H9 (cell line): ENCODE results near the gene AADAT. TPM values are rescaled to one million over a fixed set of nuclear protein-coding genes. Genes with fewer than 3 reads are reported as not detected.

Source experiments
- DNase-seq: peaks from one replicate; pipeline ENCODE4 v3.0.0-alpha.2; 2017
- H2AFZ ChIP-seq: one replicate; pipeline ENCODE4 v1.6.1; 2013; ENCODE audit warnings: mild to moderate bottlenecking, low read length, control low read depth, moderate library complexity
- H2AK5ac ChIP-seq: 2 replicates; pipeline ENCODE4 v1.6.1; 2013; ENCODE audit warnings: low read length, control low read depth, mixed read lengths; ENCODE audit not compliant: insufficient read length
- H2BK120ac ChIP-seq: one replicate; pipeline ENCODE4 v1.6.1; 2013; ENCODE audit warnings: low read depth, mild to moderate bottlenecking, low read length, control low read depth, inconsistent platforms; ENCODE audit not compliant: poor library complexity, severe bottlenecking
- H2BK12ac ChIP-seq: 2 replicates; pipeline ENCODE4 v1.6.1; 2013; ENCODE audit warnings: low read length, control low read depth, mixed read lengths, low read depth; ENCODE audit not compliant: insufficient read length
- H2BK15ac ChIP-seq: 2 replicates; pipeline ENCODE4 v1.6.1; 2013; ENCODE audit warnings: low read depth, low read length, control low read depth
- H2BK20ac ChIP-seq: one replicate; pipeline ENCODE4 v1.6.1; 2013; ENCODE audit warnings: low read depth, mild to moderate bottlenecking, low read length, control low read depth, inconsistent platforms; ENCODE audit not compliant: poor library complexity, severe bottlenecking
- H2BK5ac ChIP-seq: 2 replicates; pipeline ENCODE4 v1.6.1; 2013; ENCODE audit warnings: low read length, control low read depth, mixed read lengths; ENCODE audit not compliant: insufficient read length
- H3K14ac ChIP-seq: 2 replicates; pipeline ENCODE4 v1.6.1; 2013; ENCODE audit warnings: low read length, control low read depth; ENCODE audit not compliant: insufficient read depth
- H3K18ac ChIP-seq: 2 replicates; pipeline ENCODE4 v1.6.1; 2013; ENCODE audit warnings: low read depth, mild to moderate bottlenecking, mixed read lengths, low read length, control low read depth; ENCODE audit not compliant: insufficient read length
- H3K23ac ChIP-seq: 2 replicates; pipeline ENCODE4 v1.6.1; 2013; ENCODE audit warnings: low read length, control low read depth, mixed read lengths, low read depth; ENCODE audit not compliant: insufficient read length
- H3K23me2 ChIP-seq: 2 replicates; pipeline ENCODE4 v1.6.1; 2013; ENCODE audit warnings: low read depth, mild to moderate bottlenecking, mixed read lengths, low read length, control low read depth; ENCODE audit not compliant: insufficient read length, poor library complexity, severe bottlenecking
- H3K27ac ChIP-seq: 2 replicates; pipeline ENCODE4 v1.5.1; 2013; ENCODE audit warnings: low read length, control low read depth, mixed read lengths, low read depth; ENCODE audit not compliant: insufficient read length
- H3K27me3 ChIP-seq: 2 replicates; pipeline ENCODE4 v1.6.1; 2013; ENCODE audit warnings: low read length, control low read depth, inconsistent platforms; ENCODE audit not compliant: insufficient read depth
- H3K4ac ChIP-seq: 2 replicates; pipeline ENCODE4 v1.6.1; 2013; ENCODE audit warnings: low read depth, mild to moderate bottlenecking, control low read depth, inconsistent platforms, low read length, moderate library complexity
- H3K4me1 ChIP-seq: 2 replicates; pipeline ENCODE4 v1.6.1; 2013; ENCODE audit warnings: low read length, control low read depth, inconsistent platforms; ENCODE audit not compliant: insufficient read depth
- H3K4me2 ChIP-seq: 2 replicates; pipeline ENCODE4 v1.6.1; 2013; ENCODE audit warnings: low read length, control low read depth, mixed read lengths; ENCODE audit not compliant: insufficient read length, insufficient read depth
- H3K56ac ChIP-seq: 2 replicates; pipeline ENCODE4 v1.6.1; 2013; ENCODE audit warnings: low read depth, mild to moderate bottlenecking, mixed read lengths, low read length, control low read depth; ENCODE audit not compliant: insufficient read length
- H3K79me1 ChIP-seq: 2 replicates; pipeline ENCODE4 v1.6.1; 2013; ENCODE audit warnings: low read depth, mild to moderate bottlenecking, moderate library complexity, low read length, control low read depth, inconsistent platforms; ENCODE audit not compliant: insufficient read depth, poor library complexity, severe bottlenecking
- H3K79me2 ChIP-seq: 2 replicates; pipeline ENCODE4 v1.6.1; 2013; ENCODE audit warnings: low read length, control low read depth, inconsistent platforms; ENCODE audit not compliant: insufficient read depth
- H3K9ac ChIP-seq: 2 replicates; pipeline ENCODE4 v1.6.1; 2013; ENCODE audit warnings: low read length, control low read depth, mixed read lengths; ENCODE audit not compliant: insufficient read length; ENCODE audit errors: extremely low read depth
- H3K9me3 ChIP-seq: one replicate; pipeline ENCODE4 v1.6.1; 2013; ENCODE audit warnings: low read depth, low read length, inconsistent platforms; ENCODE audit not compliant: control insufficient read depth
- H3T11ph ChIP-seq: one replicate; pipeline ENCODE4 v1.6.1; 2013; ENCODE audit warnings: mild to moderate bottlenecking, low read length, control low read depth, inconsistent platforms
- H4K20me1 ChIP-seq: one replicate; pipeline ENCODE4 v1.6.1; 2013; ENCODE audit not compliant: control insufficient read depth, insufficient read length, insufficient read depth
- H4K5ac ChIP-seq: 2 replicates; pipeline ENCODE4 v1.6.1; 2013; ENCODE audit warnings: low read depth, mild to moderate bottlenecking, mixed read lengths, low read length, control low read depth; ENCODE audit not compliant: insufficient read length
- H4K8ac ChIP-seq: replicated peaks from 2 replicates; pipeline ENCODE4 v1.6.1; 2013; ENCODE audit warnings: low read length, control low read depth, mixed read lengths, low read depth; ENCODE audit not compliant: insufficient read length
- H4K91ac ChIP-seq: 2 replicates; pipeline ENCODE4 v1.6.1; 2013; ENCODE audit warnings: low read depth, mild to moderate bottlenecking, moderate library complexity, mixed read lengths, low read length, control low read depth; ENCODE audit not compliant: insufficient read length
- H3K27ac Mint-ChIP-seq, 3 experiments: 2 replicates in 2 of 3; 3 replicates in 1 of 3; pipeline ENCODE4 v1.8.0; 2020 to 2021; ENCODE audit warnings: mixed read lengths in 3 of 3, mild to moderate bottlenecking in 1 of 3, moderate library complexity in 1 of 3
- H3K27me3 Mint-ChIP-seq: 2 replicates; pipeline ENCODE4 v1.8.0; 2021; ENCODE audit warnings: low read depth, mild to moderate bottlenecking, moderate library complexity, mixed read lengths
- H3K36me3 Mint-ChIP-seq, 3 experiments: 2 replicates in 2 of 3; 3 replicates in 1 of 3; pipeline ENCODE4 v1.8.0; 2020 to 2021; ENCODE audit warnings: low read depth in 3 of 3, mixed read lengths in 3 of 3; ENCODE audit not compliant: insufficient read depth in 1 of 3
- H3K4me1 Mint-ChIP-seq, 2 experiments: 2 replicates each; pipeline ENCODE4 v1.8.0; 2020; ENCODE audit warnings: mixed read lengths in 2 of 2
- H3K4me3 Mint-ChIP-seq, 2 experiments: 2 replicates in 1 of 2; 3 replicates in 1 of 2; pipeline ENCODE4 v1.8.0; 2020 to 2021; ENCODE audit warnings: mild to moderate bottlenecking in 2 of 2, mixed read lengths in 2 of 2, moderate library complexity in 1 of 2
- H3K9me3 Mint-ChIP-seq, 2 experiments: 2 replicates in 1 of 2; 3 replicates in 1 of 2; pipeline ENCODE4 v1.8.0; 2020; ENCODE audit warnings: mild to moderate bottlenecking in 2 of 2, mixed read lengths in 2 of 2, moderate library complexity in 1 of 2
- CTCF ChIP-seq: fragments of 200-600 bp; sonication (generic); conservative IDR thresholded peaks from 3 replicates; pipeline ENCODE4 v1.8.0; 2021; ENCODE audit warnings: antibody characterized with exemption, mild to moderate bottlenecking
- WGBS: extraction: QIAGEN DNeasy Blood & Tissue Kit; methylation state at CpG from one replicate; pipeline ENCODE4 v1.1.7; 2013; ENCODE audit warnings: missing lambda C conversion rate, low lambda C conversion rate, mixed read lengths; ENCODE audit not compliant: insufficient read length; ENCODE audit errors: extremely low coverage; 5-methylcytosine and 5-hydroxymethylcytosine counted together
- total RNA-seq: library from RNA; stranded (reverse); gene quantifications from 2 replicates; pipeline ENCODE4 v1.2.1, GENCODE V29; 2021

AADAT gene
- total RNA-seq, 1 experiment from 2014 or later: 14.1 TPM

- peaks cover 2% of the 10 kb centered on the region; the same call in 1 of the 2 replicates for H3K27me3 Mint-ChIP-seq
- Histone ChIP-seq H2BK12ac (no peak overlapping the region), H2BK5ac (no peak overlapping the region), H4K5ac (no peak overlapping the region), H3K79me2 (peaks cover 2% of the 10 kb centered on the region; the same call in 1 of the 2 replicates), H3K27ac (no peak overlapping the region), H2AFZ (no peak overlapping the region), H2BK120ac (no peak overlapping the region), H2AK5ac (no peak overlapping the region), H4K91ac (no peak overlapping the region), H3K23me2 (no peaks in the 10 kb centered on the region), H3K4me1 (no peaks in the 10 kb centered on the region), H3K14ac (no peak overlapping the region), H3T11ph (no peak overlapping the region), H3K18ac (no peak overlapping the region), H4K20me1 (no peaks in the 10 kb centered on the region), H3K4me2 (no peak overlapping the region), H3K9ac (no peak overlapping the region), H2BK15ac (no peak overlapping the region), H3K4ac (no peak overlapping the region), H3K79me1 (no peaks in the 10 kb centered on the region), H3K23ac (no peak overlapping the region), H3K56ac (no peak overlapping the region), H3K9me3 (peaks cover 12% of the 10 kb centered on the region), H2BK20ac (no peak overlapping the region), H4K8ac (no peak overlapping the region), H3K27me3 (no peaks in the 10 kb centered on the region)
- H3K4me3 Mint-ChIP-seq: no peak overlapping the region
- no CpG with 5 or more reads among the region's 5 CpGs for WGBS
- peaks cover 3 to 6% of the 10 kb centered on the region in 2 experiments; a peak in 3 of 4 replicates for H3K4me1 Mint-ChIP-seq
- H3K9me3 Mint-ChIP-seq: peaks cover 24 to 30% of the 10 kb centered on the region in 2 experiments
- DNase-seq: no peak
- no peak overlapping the region for H3K27ac Mint-ChIP-seq
- no peak for TF ChIP-seq CTCF
- H3K36me3 Mint-ChIP-seq: peaks cover 11 to 24% (median 17%) of the 10 kb centered on the region in 3 experiments
Observed at GRCh38 chr4:170137466-170137865, 47.7 kb upstream of the AADAT start.
